ENCODE results near the gene GMDS. TPM values are rescaled to one million over a fixed set of nuclear protein-coding genes. Genes with fewer than 3 reads are reported as not detected.

GMDS gene
- total and polyA plus RNA-seq, 7 donors = 2.8 to 6.6 (median 4.7) TPM

DNA sequence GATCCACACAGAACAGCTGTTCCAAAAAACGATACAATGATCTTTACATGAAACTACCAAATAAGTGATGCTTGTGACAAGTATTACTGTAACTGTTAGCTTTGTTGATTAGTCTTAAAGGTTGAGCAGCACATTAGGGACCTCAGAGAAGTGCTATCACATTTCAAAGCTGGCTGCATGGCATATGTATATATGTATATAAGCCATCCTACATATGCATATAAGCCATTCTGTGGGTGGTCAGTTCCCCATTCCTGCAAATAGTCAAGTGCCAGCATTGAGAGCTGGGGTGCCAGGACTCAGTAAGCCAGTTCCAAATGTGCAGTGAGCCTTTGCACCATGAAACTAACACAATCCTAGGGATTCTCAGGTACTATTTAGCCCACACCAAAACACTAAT is 339.4 kb downstream of the GMDS start:
- no peak overlapping the region for H3K27ac ChIP-seq
- H3K9me3 ChIP-seq = no peaks in the 10 kb centered on the region
- ATAC-seq = no peak
- 34 to 45% (median 40%) methylated on average over 1 of the region's 1 CpG for WGBS, 3 donors
- H3K4me1 ChIP-seq = no peaks in the 10 kb centered on the region
- TF ChIP-seq CTCF (IDR thresholded peaks at IDR 0.05) = no peak
- H3K36me3 ChIP-seq (ENCODE audit: insufficient read depth in 1 of 2, low read depth in 1 of 2) = no peaks in the 10 kb centered on the region
- no peaks in the 10 kb centered on the region for H3K27me3 ChIP-seq (ENCODE audit: insufficient read depth in 3 of 3, low read length in 2 of 3)
- DNase-seq = no peak
- intact Hi-C loops (cut with DNase I) = no loop called here
- H3K4me3 ChIP-seq = no peak overlapping the region

- 90 to 94% (median 92%) methylated on average over 6 of the region's 6 CpGs for WGBS, 3 donors
- ATAC-seq (no peak), DNase-seq (no peak)
- Histone ChIP-seq H3K36me3 (ENCODE audit: insufficient read depth in 1 of 2, low read depth in 1 of 2) (no peaks in the 10 kb centered on the region), H3K9me3 (no peaks in the 10 kb centered on the region), H3K4me3 (no peak overlapping the region), H3K27ac (no peak overlapping the region), H3K27me3 (ENCODE audit: insufficient read depth in 3 of 3, low read length in 2 of 3) (no peaks in the 10 kb centered on the region), H3K4me1 (no peaks in the 10 kb centered on the region)
- no peak for TF ChIP-seq CTCF (IDR thresholded peaks at IDR 0.05)
- intact Hi-C loops (cut with DNase I) = no loop called here
These were observed 340.5 kb downstream of the GMDS start for GRCh38 chr6:1904898-1905297.

GRCh38 chr6:1904466-1904799 is 341.0 kb downstream of the GMDS start:
- no peak overlapping the region for H3K27ac ChIP-seq
- intact Hi-C loops (cut with DNase I) = no loop called here

GRCh38 chr6:1903780-1904465 is 341.5 kb downstream of the GMDS start:
- no peak overlapping the region for H3K27ac ChIP-seq
- no peaks in the 10 kb centered on the region for H3K4me1 ChIP-seq
- no peaks in the 10 kb centered on the region for H3K36me3 ChIP-seq (ENCODE audit: insufficient read depth in 1 of 2, low read depth in 1 of 2)
- ATAC-seq = no peak
- TF ChIP-seq CTCF (IDR thresholded peaks at IDR 0.05) = no peak
- no peaks in the 10 kb centered on the region for H3K27me3 ChIP-seq (ENCODE audit: insufficient read depth in 3 of 3, low read length in 2 of 3)
- no peak overlapping the region for H3K4me3 ChIP-seq
- no peak for DNase-seq
- intact Hi-C loops (cut with DNase I) = no loop called here
- no peaks in the 10 kb centered on the region for H3K9me3 ChIP-seq
- 45 to 58% (median 53%) methylated on average over 9 of the region's 9 CpGs for WGBS, 3 donors

More at GRCh38 chr6:1904466-1904799, 341.0 kb downstream of the GMDS start:
- ATAC-seq (no peak), DNase-seq (no peak)
- Histone ChIP-seq H3K4me3 (no peak overlapping the region), H3K4me1 (no peaks in the 10 kb centered on the region), H3K36me3 (ENCODE audit: insufficient read depth in 1 of 2, low read depth in 1 of 2) (no peaks in the 10 kb centered on the region), H3K27me3 (ENCODE audit: insufficient read depth in 3 of 3, low read length in 2 of 3) (no peaks in the 10 kb centered on the region), H3K9me3 (no peaks in the 10 kb centered on the region)
- 71 to 79% (median 74%) methylated on average over 9 of the region's 9 CpGs for WGBS, 3 donors
- TF ChIP-seq CTCF (IDR thresholded peaks at IDR 0.05) = no peak

DNA sequence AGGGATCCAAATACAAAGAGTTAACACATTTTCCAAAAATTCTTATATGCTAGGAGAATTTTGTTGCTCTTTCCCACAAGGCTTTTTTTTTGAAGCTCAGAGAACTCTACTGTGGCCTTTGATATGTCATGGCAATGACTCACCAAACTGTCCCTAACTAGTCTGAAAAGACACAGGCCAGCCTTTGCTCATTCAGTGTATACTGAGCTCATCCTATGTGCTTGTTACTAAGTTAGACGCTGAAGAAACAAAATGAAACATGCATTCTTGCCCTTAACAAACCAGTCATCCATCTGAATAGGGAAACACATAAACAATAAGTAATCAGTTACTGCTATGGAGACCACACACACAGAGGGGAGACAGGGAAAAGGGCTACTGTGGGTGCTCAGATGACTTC is 343.8 kb downstream of the GMDS start:
- no peaks in the 10 kb centered on the region for H3K36me3 ChIP-seq (ENCODE audit: insufficient read depth in 1 of 2, low read depth in 1 of 2)

More for the DNA sequence above, 343.8 kb downstream of the GMDS start:
- no peak for TF ChIP-seq CTCF (IDR thresholded peaks at IDR 0.05)
- Histone ChIP-seq H3K4me3 (no peak overlapping the region), H3K4me1 (no peaks in the 10 kb centered on the region), H3K9me3 (no peaks in the 10 kb centered on the region), H3K27ac (no peak overlapping the region), H3K27me3 (ENCODE audit: insufficient read depth in 3 of 3, low read length in 2 of 3) (no peaks in the 10 kb centered on the region)
- ATAC-seq (no peak), DNase-seq (no peak)
- 59 to 73% (median 67%) methylated on average over 1 of the region's 1 CpG for WGBS, 3 donors
- intact Hi-C loops (cut with DNase I) = no loop called here

Measured in psoas muscle (tissue), 8 donors.